ENCODE results near the gene TMEM198. TPM values are rescaled to one million over a fixed set of nuclear protein-coding genes. Genes with fewer than 3 reads are reported as not detected.

The TMEM198 gene
- total RNA-seq, 2 donors from 2014 or later = 3.2 to 4.1 TPM

DNA sequence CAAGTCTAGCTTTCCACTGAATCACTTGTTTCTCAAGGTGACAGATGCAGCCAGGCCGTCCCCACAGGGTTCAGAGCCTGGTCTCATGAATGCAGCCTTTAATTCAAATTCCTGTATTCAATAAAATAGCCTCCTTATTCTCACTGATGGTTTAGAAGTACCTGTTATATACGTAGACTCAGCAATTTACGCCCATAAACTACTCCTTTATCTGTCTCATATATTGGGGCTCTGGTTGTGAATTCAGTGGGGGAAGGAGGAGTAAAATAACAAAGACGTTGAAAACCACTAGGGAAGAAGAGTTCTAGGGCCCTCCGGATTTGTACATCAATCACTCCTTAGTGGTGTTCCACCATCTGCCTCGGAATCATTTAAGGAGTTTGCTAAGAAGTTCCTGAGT, 25.8 kb downstream of the TMEM198 start:
- DNase-seq (no peak), ATAC-seq (no peak)
- intact Hi-C loops (cut with DNase I) = loop anchor here in 1 of 2 donors (2.0 kb wide), 1 partner anchor 73 kb away; no protein-coding TSS in a partner anchor

DNA sequence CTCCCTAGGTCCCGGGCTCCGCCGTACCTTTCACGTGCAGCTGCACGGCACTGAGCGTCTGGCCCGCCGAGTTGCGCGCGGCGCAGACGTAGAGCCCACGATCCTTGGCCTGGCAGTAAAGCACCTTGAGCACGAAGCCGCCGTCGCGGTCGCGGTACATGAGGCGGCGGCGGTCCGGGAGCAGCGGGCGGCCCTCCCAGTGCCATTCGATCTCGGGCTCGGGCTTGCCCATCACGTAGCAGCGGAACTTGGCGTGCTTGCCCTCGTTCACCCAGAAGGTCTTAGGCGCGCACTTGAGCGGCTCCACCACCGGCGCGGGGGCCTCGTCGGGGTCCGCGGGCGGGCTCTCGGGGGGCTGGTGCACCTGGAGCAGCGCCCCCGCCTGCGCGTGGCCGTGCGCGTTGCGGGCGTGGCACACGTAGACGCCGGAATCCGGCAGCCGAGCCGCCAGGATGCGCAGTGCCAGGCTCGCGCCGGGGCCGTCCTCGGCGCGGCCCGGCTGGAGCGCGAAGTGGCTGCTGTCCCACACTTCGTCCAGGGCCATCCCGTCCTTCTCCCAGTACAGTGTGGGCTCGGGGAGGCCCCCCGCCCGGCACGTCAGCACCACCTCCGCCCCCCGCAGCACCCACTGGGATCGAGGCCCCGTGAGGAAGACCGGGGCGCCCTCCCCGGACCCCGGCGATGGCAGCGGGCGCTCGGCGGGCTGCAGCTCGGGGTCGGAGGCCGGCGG, 26.5 kb downstream of the TMEM198 start:
- DNase-seq (no peak), ATAC-seq (peak; percentile 31 to 42)
- intact Hi-C loops (cut with DNase I) = loop anchor here in 1 of 2 donors (2.0 kb wide), 1 partner anchor 72 kb away; no protein-coding TSS in a partner anchor

- DNase-seq (no peak), ATAC-seq (peak; percentile 9 to 19)
- intact Hi-C loops (cut with DNase I) = loop anchor here in 1 of 2 donors (2.0 kb wide), 1 partner anchor 72 kb away; no protein-coding TSS in a partner anchor
These were observed 27.1 kb downstream of the TMEM198 start for GRCh38 chr2:219570924-219571310.

DNA sequence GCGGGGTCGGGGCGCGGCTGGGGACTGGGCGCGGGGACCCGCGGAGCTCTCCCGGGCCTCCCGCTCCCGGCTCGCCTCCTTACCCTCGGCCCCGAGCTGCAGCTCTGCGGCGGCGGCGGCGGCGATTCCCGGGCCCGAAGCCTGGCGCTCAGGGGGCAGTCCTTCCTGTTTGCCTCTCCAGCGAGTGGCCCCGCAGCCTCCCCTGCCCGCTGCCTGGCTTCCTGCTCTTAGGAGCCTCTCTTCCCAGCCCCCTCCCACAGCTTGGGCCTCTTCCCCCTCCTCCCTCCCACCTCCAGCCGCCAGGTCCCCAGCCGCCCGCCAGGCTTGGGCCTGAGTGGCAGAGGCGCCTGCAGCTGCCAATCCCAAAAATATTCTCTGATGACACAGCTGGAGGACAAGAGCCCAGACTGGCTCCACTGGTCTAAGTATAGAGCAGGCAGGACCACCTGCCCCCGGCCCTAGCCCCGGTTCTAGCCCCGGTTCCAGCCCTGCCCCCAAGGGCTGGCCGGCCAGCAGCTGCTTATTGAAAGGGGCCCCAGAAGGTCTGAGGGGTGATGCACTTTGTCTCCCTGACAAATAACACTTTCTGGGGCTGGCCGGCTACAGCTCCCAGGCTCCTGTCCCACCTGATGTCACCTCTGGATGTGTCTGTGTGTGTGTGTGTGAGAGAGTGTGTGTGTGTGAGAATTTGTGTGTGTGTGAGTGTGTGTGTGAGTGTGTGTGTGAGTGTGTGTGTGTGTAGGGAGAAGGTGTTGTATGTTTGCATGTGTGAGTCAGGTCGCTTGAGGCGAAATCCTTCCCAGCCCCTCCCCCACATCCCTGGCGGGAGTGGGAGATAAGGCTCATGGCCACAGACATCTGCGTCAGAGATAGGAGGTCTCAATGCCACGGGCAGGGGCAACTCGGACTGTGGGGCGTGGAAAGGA, 27.7 kb downstream of the TMEM198 start, which contains the start of gene OBSL1:
OBSL1 (minus strand) TSS at position 229 of the 926 bp plus-strand sequence. CDS start 307 bp downstream, outside the sequence.
- DNase-seq (peak; percentile 87), ATAC-seq (peak; percentile 81 to 88)
- intact Hi-C loops (cut with DNase I) = loop anchor here in 1 of 2 donors (2.0 kb wide), 1 partner anchor 71 kb away; no protein-coding TSS in a partner anchor

- DNase-seq = no peak
These were observed 28.6 kb downstream of the TMEM198 start, which contains the start of gene INHA for GRCh38 chr2:219572237-219573001. Gene INHA (plus strand): TSS chr2:219572310. CDS start chr2:219572375, 65 bp downstream.

GRCh38 chr2:219573166-219573565, 29.3 kb downstream of the TMEM198 start:
- DNase-seq = no peak
- no peak for ATAC-seq
- intact Hi-C loops (cut with DNase I) = no loop called here

More at GRCh38 chr2:219572237-219573001, 28.6 kb downstream of the TMEM198 start, which contains the start of gene INHA:
- intact Hi-C loops (cut with DNase I) = no loop called here
- ATAC-seq = no peak

DNA sequence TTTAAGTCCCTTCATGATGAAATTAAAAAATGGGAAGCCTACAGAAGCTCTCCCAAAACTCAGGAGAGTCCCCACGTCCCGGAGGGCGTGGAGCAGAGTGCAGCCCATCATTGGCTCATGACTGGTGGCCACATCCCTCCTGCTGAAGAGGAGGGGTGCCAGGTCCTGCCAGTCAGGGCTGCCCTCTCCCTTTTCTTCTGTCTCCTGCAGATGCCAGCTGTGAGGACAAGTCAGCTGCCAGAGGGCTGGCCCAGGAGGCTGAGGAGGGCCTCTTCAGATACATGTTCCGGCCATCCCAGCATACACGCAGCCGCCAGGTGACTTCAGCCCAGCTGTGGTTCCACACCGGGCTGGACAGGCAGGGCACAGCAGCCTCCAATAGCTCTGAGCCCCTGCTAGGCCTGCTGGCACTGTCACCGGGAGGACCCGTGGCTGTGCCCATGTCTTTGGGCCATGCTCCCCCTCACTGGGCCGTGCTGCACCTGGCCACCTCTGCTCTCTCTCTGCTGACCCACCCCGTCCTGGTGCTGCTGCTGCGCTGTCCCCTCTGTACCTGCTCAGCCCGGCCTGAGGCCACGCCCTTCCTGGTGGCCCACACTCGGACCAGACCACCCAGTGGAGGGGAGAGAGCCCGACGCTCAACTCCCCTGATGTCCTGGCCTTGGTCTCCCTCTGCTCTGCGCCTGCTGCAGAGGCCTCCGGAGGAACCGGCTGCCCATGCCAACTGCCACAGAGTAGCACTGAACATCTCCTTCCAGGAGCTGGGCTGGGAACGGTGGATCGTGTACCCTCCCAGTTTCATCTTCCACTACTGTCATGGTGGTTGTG, 30.9 kb downstream of the TMEM198 start:
- intact Hi-C loops (cut with DNase I) = no loop called here
- ATAC-seq = no peak
- no peak for DNase-seq

DNA sequence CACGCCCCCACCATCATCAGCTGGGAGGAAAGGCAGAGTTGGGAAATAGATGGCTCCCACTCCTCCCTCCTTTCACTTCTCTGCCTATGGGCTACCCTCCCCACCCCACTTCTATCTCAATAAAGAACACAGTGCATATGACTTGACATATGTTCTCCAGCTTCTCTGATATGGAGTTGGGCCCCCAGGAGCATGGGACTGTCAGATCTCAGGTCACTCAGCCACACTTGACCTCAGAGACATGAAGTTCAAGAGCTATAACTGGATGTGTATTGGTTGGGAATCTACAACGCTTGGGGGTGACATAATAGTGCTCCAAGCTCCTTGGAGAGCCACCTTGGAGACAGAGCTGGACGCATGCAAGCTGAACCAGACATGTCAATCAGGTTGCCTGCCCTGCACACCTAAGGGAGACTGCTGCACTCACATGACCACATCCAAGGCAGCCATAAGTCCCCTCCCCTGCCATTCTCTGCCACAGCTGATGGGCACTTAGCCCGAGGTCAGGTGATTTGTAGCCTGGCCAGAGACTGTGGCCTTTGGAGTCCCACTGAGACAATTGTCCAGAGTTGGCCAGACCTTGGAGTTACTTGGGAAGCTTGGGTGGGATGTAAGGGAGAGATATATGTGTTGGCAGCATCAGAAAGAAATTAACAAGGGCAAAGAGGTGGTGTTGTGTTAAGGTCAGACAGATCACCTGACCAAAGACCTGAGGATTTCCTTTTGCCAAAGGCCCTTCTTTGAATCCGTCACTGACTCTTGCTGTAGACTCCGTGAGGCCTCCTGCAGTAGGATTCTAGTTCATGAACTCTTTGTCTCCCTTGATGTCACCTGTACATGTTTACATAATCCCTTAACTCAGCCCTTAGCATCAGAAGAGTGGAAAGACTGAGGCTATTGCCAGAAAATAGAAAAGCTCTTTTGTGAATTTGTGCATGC, 32.0 kb downstream of the TMEM198 start:
- ATAC-seq (no peak), DNase-seq (no peak)
- intact Hi-C loops (cut with DNase I) = no loop called here

DNA sequence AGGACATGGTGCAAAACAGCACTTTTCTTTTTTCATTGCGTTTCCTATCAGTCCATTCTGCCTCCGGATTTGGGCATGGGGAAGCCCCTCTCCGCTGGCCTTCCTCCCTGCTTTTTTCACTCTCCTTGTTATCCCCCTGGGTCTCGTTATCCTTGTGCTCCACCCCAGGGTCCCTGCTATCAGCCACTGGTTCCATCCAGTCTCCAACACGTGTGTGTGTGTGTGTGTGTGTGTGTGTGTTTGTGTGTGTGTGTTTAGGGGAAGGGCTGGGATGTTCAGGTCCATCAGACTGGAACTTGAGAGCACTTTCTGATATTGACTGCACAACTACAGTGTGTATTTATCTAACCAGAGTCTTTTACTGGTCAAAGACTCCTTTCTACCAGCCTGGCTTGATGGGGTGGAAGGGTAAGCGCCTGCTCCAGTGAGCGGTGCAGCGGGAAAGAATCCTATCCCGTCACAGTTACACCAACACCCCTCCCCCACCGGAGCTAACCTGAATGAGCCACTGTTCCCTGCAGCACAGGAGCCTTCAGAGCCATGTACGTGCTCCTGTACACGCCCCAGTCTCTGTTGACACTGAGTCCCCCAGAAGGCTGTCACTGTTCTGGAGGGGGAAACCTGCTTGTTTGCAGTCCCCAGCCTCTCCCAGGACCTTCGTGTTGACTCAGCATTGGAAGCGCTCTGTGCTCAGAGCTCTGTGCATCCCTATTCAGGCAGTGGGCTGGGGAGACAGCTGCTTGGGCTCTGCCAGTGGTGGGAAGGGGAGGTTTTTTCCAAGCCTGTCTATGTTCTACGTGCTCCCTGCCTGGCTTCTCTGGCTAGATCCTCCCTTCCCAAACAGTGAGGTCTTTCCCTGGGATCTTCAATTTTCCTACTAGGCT, 32.9 kb downstream of the TMEM198 start:
- no peak for DNase-seq
- peak in 1 of 2 donors; percentile 7 for ATAC-seq
- intact Hi-C loops (cut with DNase I) = no loop called here

DNA sequence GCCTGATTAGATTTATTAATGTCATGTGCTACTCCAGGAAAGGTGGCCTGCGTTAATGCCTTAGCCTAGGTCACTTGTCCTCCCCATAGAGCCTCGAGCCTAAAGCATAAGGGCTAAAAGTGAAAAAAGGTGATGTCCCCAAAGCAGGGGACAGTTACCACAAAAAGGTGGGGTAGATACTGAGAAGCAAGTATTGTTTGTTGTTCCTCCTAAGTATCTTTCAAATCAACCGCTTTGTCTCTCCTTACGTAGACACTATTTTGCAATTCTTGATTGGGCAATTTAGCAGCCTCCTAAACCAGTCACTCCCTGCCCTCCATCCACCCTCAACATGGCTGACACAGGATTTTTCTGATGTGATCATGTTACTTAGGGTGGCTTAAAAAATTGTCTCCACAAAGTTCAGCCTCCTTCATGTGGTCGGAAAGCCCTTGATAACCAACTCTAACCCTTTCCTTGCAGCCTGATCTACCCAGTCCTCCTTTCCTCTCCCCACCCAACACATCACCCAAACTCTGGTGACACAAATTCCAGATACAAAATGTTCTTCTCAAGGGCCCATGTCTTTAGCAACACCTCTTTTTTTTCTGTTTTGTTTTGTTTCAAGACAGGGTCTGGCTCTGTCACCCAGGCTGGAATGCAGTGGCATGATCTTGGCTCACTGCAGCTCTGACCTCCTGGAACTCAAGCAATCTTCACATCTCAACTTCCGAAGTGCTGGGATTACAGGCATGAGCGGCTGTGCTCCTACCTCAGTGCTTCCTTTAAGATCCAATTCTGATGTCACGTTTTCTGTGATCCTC, 35.2 kb downstream of the TMEM198 start:
- no peak for DNase-seq
- ATAC-seq = no peak
- intact Hi-C loops (cut with DNase I) = no loop called here

DNA sequence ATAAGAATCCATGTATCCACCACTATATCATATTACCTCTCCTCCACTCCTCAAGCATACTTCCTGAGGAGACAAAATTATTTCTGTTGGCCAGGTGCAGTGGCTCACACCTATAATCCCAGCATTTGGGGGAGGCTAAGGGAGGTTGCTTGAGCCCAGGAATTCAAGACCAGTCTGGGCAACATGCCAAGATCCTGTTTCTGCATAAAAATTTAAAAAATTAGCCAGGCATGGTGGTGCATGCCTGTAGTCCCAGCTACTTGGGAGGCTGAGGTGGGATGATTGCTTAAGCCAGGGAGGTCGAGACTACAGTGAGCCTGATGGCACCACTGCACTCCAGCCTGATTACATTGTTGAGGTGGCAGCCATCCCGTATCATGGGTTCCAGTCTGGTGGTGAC, 37.5 kb downstream of the TMEM198 start:
- ATAC-seq = no peak

GRCh38 chr2:219591091-219591490, 47.3 kb downstream of the TMEM198 start:
- intact Hi-C loops (cut with DNase I) = no loop called here
- ATAC-seq = no peak
- no peak for DNase-seq

More for the DNA sequence above, 37.5 kb downstream of the TMEM198 start:
- intact Hi-C loops (cut with DNase I) = no loop called here
- DNase-seq = no peak

DNA sequence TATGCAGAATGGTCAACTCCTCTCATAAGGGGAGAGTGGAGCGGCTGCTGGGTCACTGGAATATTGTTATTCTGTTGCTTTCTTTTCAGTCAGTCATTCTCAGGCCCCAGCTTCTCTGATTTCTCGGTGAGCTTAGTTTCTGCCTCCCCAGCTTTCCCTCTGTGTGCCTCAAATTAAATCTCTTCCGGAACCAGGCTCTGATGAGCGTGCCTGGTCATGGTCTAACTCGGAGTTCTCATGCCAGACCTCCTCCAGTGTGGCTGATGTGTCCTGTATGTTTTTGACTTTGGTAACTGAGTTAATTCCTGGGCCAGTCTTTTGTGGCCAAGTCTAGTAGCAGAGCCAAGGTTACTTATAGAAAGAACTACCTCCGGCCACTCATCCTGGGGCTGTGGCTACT, 48.9 kb downstream of the TMEM198 start:
- DNase-seq (no peak), ATAC-seq (no peak)
- intact Hi-C loops (cut with DNase I) = no loop called here

GRCh38 chr2:219593154-219593553, 49.3 kb downstream of the TMEM198 start:
- DNase-seq = no peak
- ATAC-seq = no peak
- intact Hi-C loops (cut with DNase I) = no loop called here

- intact Hi-C loops (cut with DNase I) = no loop called here
- no peak for DNase-seq
- ATAC-seq = no peak
These were observed 51.4 kb downstream of the TMEM198 start for GRCh38 chr2:219595256-219595655.
